Heart left ventricle (tissue), 13 donors: ENCODE measurements around the gene KREMEN1.

Experiments used
- POLR2A ChIP-seq, 2 donors: fragments of 450-650 bp; IDR thresholded peaks; one replicate each; pipeline ENCODE4 v1.6.1; 2017; ENCODE audit warnings: antibody characterized with exemption in 2 of 2, mild to moderate bottlenecking in 2 of 2, moderate library complexity in 2 of 2
- TF ChIP-seq, protein P1 (sequence below), 12 donors: fragments of 200-600 bp; sonication (generic) in 4 of 12; IDR thresholded peaks; one replicate each; pipeline versions ENCODE4 v1.5.0 to v1.8.0; 2018 to 2022; ENCODE audit warnings: antibody characterized with exemption in 12 of 12, mild to moderate bottlenecking in 5 of 12
- donor health status: ischemic (EF 13 %, LVEDD 7.1; RV severe dilation, severe dysfunction).
- donor health status: DM: no; HTN: yes; CAD: no.
- donor health status: DM: no; HTN: no; CAD: no.
- donor health status: ischemic (EF 25% LVEDD 6.9; RV normal size, moderate dysfunction).
- donor health status: ischemic (EF 25% LVEDD 5.7; RV mildly dilated, moderate dysfunction).
- donor health status: ischemic (EF 35%, LVEDD 5.7; RV mildly dilated, moderate dysfunction).
- donor health status: nonischemic (EF 11% LVEDD 7.7; RV severe dilation, severe dysfunction).
- donor health status: DM: yes; HTN: yes; CAD: no.
- donor health status: PGD.
- donor health status: ischemic (EF 29% LVEDD 5.4; RV normal size, mild dysfunction).
- donor health status: nonischemic (EF 23%, LVEDD 6.1; RV moderate dilation, normal function).

GRCh38 chr22:29023172-29023796 lies 49.6 kb upstream of the KREMEN1 start:
- TF ChIP-seq, protein P1, sequence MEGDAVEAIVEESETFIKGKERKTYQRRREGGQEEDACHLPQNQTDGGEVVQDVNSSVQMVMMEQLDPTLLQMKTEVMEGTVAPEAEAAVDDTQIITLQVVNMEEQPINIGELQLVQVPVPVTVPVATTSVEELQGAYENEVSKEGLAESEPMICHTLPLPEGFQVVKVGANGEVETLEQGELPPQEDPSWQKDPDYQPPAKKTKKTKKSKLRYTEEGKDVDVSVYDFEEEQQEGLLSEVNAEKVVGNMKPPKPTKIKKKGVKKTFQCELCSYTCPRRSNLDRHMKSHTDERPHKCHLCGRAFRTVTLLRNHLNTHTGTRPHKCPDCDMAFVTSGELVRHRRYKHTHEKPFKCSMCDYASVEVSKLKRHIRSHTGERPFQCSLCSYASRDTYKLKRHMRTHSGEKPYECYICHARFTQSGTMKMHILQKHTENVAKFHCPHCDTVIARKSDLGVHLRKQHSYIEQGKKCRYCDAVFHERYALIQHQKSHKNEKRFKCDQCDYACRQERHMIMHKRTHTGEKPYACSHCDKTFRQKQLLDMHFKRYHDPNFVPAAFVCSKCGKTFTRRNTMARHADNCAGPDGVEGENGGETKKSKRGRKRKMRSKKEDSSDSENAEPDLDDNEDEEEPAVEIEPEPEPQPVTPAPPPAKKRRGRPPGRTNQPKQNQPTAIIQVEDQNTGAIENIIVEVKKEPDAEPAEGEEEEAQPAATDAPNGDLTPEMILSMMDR (IDR thresholded peaks at IDR 0.05) = no peak
- no peak for TF ChIP-seq POLR2A (IDR thresholded peaks at IDR 0.05)
